Natural killer cell treated with Interleukin-12 subunit alpha and Interleukin-12 subunit beta and Interleukin-15 and Interleukin-18, amount 100 ng/mL, for 72 hours (primary cell): Measurements from ENCODE around the gene SLC9A8. TPM values are rescaled to one million over a fixed set of nuclear protein-coding genes. Genes with fewer than 3 reads are reported as not detected.
"Not testable (repeated sequence)": the region's sequence is repeated elsewhere in the genome, so short reads cannot be mapped to it uniquely, and the experiment has no call there.

Experiments
- ATAC-seq, 2 donors: fragments of 150-1000 bp; cut with Tn5 transposase in 1 of 2; sonication (Bioruptor Pico), chemical (Tn5 transposase) in 1 of 2; 2 replicates each; pipeline ENCODE4 v1.10.0; 2021
- DNase-seq: peaks from one replicate; pipeline ENCODE4 v3.0.0; 2022; ENCODE audit warnings: low spot score
- H3K27ac Mint-ChIP-seq, 2 donors: 1 replicate in 1 of 2; 2 replicates in 1 of 2; pipeline ENCODE4 v1.8.0; 2022; ENCODE audit warnings: mixed read lengths in 2 of 2, mild to moderate bottlenecking in 1 of 2, moderate library complexity in 1 of 2
- H3K27me3 Mint-ChIP-seq, 2 donors: 1 replicate in 1 of 2; 2 replicates in 1 of 2; pipeline ENCODE4 v1.8.0; 2022; ENCODE audit warnings: mixed read lengths in 2 of 2
- H3K36me3 Mint-ChIP-seq: one replicate; pipeline ENCODE4 v1.8.0; 2022; ENCODE audit warnings: mixed read lengths
- H3K4me1 Mint-ChIP-seq, 2 donors: 1 replicate in 1 of 2; 2 replicates in 1 of 2; pipeline ENCODE4 v1.8.0; 2022; ENCODE audit warnings: low read depth in 2 of 2, mixed read lengths in 2 of 2, mild to moderate bottlenecking in 1 of 2
- H3K4me3 Mint-ChIP-seq: one replicate; pipeline ENCODE4 v1.8.0; 2022; ENCODE audit warnings: mixed read lengths
- H3K9me3 Mint-ChIP-seq: 2 replicates; pipeline ENCODE4 v1.8.0; 2022; ENCODE audit warnings: mixed read lengths
- total RNA-seq, 2 donors: library from RNA; stranded (reverse); gene quantifications; one replicate each; pipeline ENCODE4 v1.2.3, GENCODE V29; 2022

The SLC9A8 gene
- total RNA-seq, 2 donors from 2014 or later, result 22.0 to 27.6 TPM

DNA sequence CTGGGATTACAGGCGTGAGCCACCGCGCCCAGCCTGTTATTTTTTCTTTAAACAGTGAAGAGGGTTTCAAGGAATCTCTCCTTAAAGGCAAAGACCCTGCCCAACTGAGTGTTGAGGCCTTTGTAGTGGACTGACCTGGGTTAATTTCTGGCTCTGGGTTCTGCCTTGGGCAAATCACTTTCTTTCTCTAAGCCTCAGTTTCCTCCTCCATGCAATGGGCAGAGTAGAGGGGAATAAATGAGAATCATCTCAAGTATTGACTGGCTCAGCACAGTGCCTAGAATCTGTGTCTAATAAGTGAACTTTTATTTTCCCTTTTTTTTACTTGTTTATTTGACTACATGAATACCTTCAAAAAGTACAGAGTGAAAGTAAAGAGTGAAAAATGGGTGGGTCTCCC, 31.0 kb upstream of the SLC9A8 start:
- peaks cover 14 to 17% of the 10 kb centered on the region in 2 donors for H3K4me1 Mint-ChIP-seq
- no peaks in the 10 kb centered on the region for H3K9me3 Mint-ChIP-seq
- no peaks in the 10 kb centered on the region for H3K36me3 Mint-ChIP-seq
- ATAC-seq, result no peak
- no peak for DNase-seq
- no peak overlapping the region for H3K27ac Mint-ChIP-seq
- H3K27me3 Mint-ChIP-seq, result no peaks in the 10 kb centered on the region
- no peak overlapping the region for H3K4me3 Mint-ChIP-seq

DNA sequence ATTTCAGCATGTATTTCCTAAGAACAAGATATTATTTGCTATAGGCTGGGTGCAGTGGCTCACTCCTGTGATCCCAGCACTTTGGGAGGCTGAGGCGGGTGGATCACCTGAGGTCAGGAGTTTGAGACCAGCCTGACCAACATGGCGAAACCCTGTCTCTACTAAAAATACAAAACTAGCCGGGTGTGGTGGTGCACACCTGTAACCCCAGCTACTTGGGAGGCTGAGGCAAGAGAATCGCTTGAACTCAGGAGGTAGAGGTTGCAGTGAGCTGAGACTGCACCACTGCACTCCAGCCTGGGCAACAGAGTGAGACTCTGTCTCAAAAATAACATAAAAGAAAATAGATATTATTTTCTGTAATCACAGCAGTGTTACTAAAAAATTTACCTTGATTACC, 30.2 kb upstream of the SLC9A8 start:
- not testable (repeated sequence) for H3K27me3 Mint-ChIP-seq, DNase-seq, H3K4me3 Mint-ChIP-seq, H3K36me3 Mint-ChIP-seq, H3K9me3 Mint-ChIP-seq, ATAC-seq, H3K27ac Mint-ChIP-seq
- H3K4me1 Mint-ChIP-seq, result peaks cover 8 to 14% of the 10 kb centered on the region in 2 donors

- not testable (repeated sequence) for H3K4me3 Mint-ChIP-seq, H3K36me3 Mint-ChIP-seq, ATAC-seq, DNase-seq, H3K27ac Mint-ChIP-seq, H3K9me3 Mint-ChIP-seq, H3K27me3 Mint-ChIP-seq
- peaks cover 8 to 14% of the 10 kb centered on the region in 2 donors for H3K4me1 Mint-ChIP-seq
Measured at GRCh38 chr20:49783021-49783995, 29.3 kb upstream of the SLC9A8 start.

DNA sequence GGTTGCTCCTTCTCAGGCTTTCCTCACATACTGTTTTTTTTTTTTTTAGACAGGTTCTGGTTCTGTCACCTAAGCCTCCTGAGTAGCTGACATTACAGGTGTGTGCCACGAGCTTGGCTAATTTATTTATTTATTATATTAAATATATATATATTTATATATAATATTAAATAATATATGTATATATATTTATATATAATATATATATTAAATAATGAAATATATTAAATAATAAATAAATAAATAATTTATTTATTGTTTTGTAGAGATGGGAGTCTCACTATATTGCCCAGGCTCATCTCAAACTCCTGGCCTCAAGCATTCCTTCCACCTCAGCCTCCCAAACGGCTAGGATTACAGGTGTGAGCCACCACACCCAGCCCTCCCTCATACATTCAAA, 28.3 kb upstream of the SLC9A8 start:
- peaks cover 8 to 10% of the 10 kb centered on the region in 2 donors for H3K4me1 Mint-ChIP-seq
- H3K27ac Mint-ChIP-seq, result no peak overlapping the region
- ATAC-seq, result no peak
- no peaks in the 10 kb centered on the region for H3K36me3 Mint-ChIP-seq
- H3K4me3 Mint-ChIP-seq, result no peak overlapping the region
- H3K27me3 Mint-ChIP-seq, result no peaks in the 10 kb centered on the region
- H3K9me3 Mint-ChIP-seq, result no peaks in the 10 kb centered on the region
- no peak for DNase-seq

GRCh38 chr20:49785149-49785851, 27.3 kb upstream of the SLC9A8 start:
- peak overlapping the region; percentile 60 for H3K4me3 Mint-ChIP-seq
- no peak for DNase-seq
- peaks cover 14 to 16% of the 10 kb centered on the region in 2 donors for H3K4me1 Mint-ChIP-seq
- H3K27me3 Mint-ChIP-seq, result no peaks in the 10 kb centered on the region
- no peaks in the 10 kb centered on the region for H3K36me3 Mint-ChIP-seq
- no peak for ATAC-seq
- H3K9me3 Mint-ChIP-seq, result no peaks in the 10 kb centered on the region
- H3K27ac Mint-ChIP-seq, result peak overlapping the region; percentile 33 to 51

DNA sequence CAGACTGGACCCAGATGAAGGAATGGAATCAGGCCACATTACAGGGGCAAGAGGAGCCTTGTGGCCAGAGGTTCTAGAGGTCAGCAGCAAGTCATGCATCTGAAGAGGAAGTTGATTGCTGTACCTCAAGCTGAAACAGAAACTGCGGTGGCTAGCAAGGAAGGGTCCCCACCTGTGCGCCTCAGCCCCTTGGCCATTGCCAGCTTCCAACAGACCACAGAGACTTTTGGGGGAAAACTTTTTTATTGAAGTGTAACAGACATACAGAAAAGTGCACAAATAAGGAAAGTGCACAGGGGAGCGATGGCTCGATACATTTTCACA, 26.8 kb upstream of the SLC9A8 start:
- Mint-ChIP-seq H3K27me3 (no peaks in the 10 kb centered on the region), H3K9me3 (no peaks in the 10 kb centered on the region), H3K27ac (peak overlapping the region; percentile 33 to 51), H3K4me3 (peak overlapping the region; percentile 60), H3K4me1 (peaks cover 16 to 18% of the 10 kb centered on the region in 2 donors), H3K36me3 (no peaks in the 10 kb centered on the region)
- DNase-seq (no peak), ATAC-seq (peak in 1 of 2 donors; percentile 59)

- H3K36me3 Mint-ChIP-seq, result no peaks in the 10 kb centered on the region
- no peak for DNase-seq
Measured at GRCh38 chr20:49786196-49786595, 26.4 kb upstream of the SLC9A8 start.

GRCh38 chr20:49786668-49787370, 25.8 kb upstream of the SLC9A8 start:
- no peak for ATAC-seq
- no peaks in the 10 kb centered on the region for H3K36me3 Mint-ChIP-seq
- no peaks in the 10 kb centered on the region for H3K9me3 Mint-ChIP-seq
- no peaks in the 10 kb centered on the region for H3K27me3 Mint-ChIP-seq
- peaks cover 16 to 19% of the 10 kb centered on the region in 2 donors for H3K4me1 Mint-ChIP-seq
- H3K4me3 Mint-ChIP-seq, result no peak overlapping the region
- DNase-seq, result no peak
- no peak overlapping the region for H3K27ac Mint-ChIP-seq

More at GRCh38 chr20:49786196-49786595, 26.4 kb upstream of the SLC9A8 start:
- peaks cover 16 to 18% of the 10 kb centered on the region in 2 donors for H3K4me1 Mint-ChIP-seq
- H3K27me3 Mint-ChIP-seq, result no peaks in the 10 kb centered on the region
- peak overlapping the region; percentile 60 for H3K4me3 Mint-ChIP-seq
- no peak for ATAC-seq
- no peaks in the 10 kb centered on the region for H3K9me3 Mint-ChIP-seq
- peak overlapping the region; percentile 33 to 51 for H3K27ac Mint-ChIP-seq

DNA sequence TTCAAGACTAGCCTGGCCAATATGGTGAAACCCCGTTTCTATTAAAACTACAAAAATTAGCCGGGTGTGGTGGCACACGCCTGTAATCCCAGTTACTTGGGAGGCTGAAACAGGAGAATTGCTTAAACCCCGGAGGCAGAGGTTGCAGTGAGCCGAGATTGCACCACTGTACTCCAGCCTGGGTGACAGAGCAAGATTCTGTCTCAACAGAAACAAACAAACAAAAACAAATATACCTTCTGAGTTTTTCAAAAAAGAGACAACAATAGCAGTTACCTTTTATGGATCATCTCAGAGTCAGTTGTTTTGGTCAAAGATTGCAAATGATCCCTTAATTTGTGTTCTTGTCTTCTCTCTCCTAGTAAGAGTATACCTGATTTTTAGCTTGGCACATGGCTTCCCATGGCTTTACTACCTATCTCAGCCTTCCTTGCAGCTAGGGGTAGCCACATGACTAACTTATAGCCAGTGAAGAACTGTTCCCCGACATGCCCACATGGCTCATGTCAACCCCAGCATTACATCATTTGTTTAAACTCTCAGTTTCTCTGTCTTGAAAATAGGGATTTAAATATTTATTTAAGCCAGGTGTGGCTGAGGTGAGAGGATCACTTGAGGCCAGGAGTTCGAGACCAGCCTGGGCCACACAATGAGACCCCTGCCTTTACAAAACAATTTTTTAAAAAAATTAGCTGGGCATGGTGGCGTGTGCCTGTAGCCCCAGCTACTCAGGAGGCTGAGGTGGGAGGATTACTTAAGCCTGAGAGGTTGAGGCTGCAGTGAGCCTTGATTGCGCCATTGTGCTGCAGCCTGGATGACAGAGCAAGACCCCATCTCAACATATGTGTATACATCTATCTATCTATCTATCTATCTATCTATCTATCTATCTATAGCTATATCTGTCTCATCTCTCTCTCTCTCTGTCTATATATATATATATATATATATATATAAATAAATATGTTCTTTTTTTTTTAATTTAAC, 25.0 kb upstream of the SLC9A8 start:
- DNase-seq (no peak), ATAC-seq (no peak)
- Mint-ChIP-seq H3K9me3 (no peaks in the 10 kb centered on the region), H3K27me3 (no peaks in the 10 kb centered on the region), H3K27ac (peak overlapping the region in 1 of 2 donors; percentile 30), H3K36me3 (no peaks in the 10 kb centered on the region), H3K4me3 (no peak overlapping the region), H3K4me1 (peaks cover 16 to 20% of the 10 kb centered on the region in 2 donors)

GRCh38 chr20:49790077-49790798, 22.4 kb upstream of the SLC9A8 start:
- H3K36me3 Mint-ChIP-seq, result no peaks in the 10 kb centered on the region
- no peaks in the 10 kb centered on the region for H3K27me3 Mint-ChIP-seq
- no peaks in the 10 kb centered on the region for H3K9me3 Mint-ChIP-seq
- no peak overlapping the region for H3K4me3 Mint-ChIP-seq
- ATAC-seq, result no peak
- H3K4me1 Mint-ChIP-seq, result peaks cover 34 to 35% of the 10 kb centered on the region in 2 donors
- no peak for DNase-seq
- H3K27ac Mint-ChIP-seq, result peak overlapping the region; percentile 38 to 59

DNA sequence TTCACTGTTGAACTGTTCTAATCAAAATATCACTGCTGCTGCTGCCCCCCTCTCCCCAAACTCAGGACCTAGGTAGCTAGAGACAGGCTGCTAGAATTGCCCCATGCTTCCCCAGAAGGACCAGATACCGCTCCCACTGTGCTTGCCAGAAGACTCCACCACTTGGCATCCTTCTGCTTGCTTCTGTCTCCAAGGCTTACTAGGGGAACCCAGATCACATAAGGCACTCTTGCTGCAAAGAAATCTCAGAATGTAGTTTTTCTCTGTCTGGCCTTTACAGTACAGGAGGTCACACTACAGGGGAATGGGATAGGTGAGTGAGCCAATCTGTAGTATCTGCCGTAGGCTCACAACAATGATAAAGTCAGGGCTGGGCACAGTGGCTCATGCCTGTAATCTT, 21.5 kb upstream of the SLC9A8 start:
- DNase-seq, result no peak
- Mint-ChIP-seq H3K9me3 (no peaks in the 10 kb centered on the region), H3K27ac (no peak overlapping the region), H3K4me1 (peaks cover 28 to 29% of the 10 kb centered on the region in 2 donors), H3K36me3 (no peaks in the 10 kb centered on the region), H3K4me3 (no peak overlapping the region), H3K27me3 (no peaks in the 10 kb centered on the region)
- no peak for ATAC-seq

DNA sequence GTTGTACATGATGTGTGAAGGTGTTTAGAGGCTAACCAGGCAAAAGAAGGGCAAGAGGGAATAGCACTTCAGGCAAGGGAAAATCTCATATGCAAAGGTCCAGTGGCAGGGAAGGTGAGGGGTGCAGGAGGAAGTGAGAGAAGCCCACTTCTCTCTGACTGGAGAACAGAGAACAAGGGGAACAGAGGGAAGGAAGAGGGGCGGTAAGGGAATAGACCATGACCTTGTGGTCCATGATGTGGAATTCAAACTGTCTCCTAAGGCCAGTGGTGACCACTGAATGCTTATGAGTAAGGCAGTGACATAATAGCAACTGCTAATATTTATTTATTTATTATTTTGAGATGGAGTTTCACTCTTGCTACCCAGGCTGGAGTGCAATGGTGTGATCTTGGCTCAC, 20.6 kb upstream of the SLC9A8 start:
- ATAC-seq (no peak), DNase-seq (no peak)
- Mint-ChIP-seq H3K27ac (no peak overlapping the region), H3K27me3 (no peaks in the 10 kb centered on the region), H3K4me3 (no peak overlapping the region), H3K9me3 (no peaks in the 10 kb centered on the region), H3K36me3 (no peaks in the 10 kb centered on the region), H3K4me1 (peaks cover 25 to 27% of the 10 kb centered on the region in 2 donors)
